ENCODE data around the gene LRP1-AS. TPM values are rescaled to one million over a fixed set of nuclear protein-coding genes. Genes with fewer than 3 reads are reported as not detected.

The LRP1-AS gene
- not detected in 5 replicates for total RNA-seq (2022; extraction: Qiagen RNA extraction)

GRCh38 chr12:57146961-57147944 lies at the start of gene LRP1-AS:
Gene LRP1-AS, minus strand, starts transcription at chr12:57147619.

DNA sequence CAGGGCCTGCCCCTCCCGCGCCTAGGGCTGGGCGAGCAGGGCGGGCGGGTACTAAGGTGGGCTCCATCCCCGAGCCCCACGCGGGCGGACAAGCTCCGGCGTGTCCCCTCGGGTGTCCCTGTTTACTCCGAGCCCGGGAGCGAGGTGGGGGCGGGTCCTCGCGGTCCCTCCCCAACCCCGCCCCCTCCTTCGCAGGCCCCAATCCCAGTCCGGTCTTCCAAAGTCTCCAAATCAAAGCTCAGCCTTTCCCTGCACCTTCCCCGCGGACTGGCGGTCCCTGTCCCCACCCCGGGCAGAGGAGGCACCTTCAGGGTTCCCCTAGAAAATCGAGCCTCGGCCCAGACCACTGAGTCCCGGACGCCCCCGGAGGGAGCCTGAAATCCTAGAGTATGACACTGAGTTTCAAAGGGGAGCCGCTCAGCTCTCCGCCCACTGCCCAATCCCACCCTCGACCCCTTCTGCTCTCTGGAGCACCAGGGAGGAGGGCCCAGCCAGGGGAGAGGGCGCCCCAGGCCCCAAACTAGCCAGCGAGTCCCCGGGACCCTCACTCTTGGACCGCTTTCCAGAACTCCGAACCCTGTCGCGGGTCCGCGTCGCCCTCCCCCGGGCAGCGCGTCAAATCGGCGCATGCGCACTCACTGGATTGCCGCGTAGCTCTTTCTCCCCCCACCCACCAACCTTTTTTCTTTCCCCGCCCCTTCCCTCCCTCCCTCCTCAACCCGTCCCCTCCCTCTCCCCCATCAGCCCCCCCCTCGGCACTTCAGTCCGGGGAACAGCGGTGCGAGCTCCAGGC lies 19.5 kb downstream of the LRP1-AS start, which contains the start of gene LRP1:
Gene LRP1, plus strand, starts transcription at position 758 of the 793 bp plus-strand sequence. CDS start 482 bp downstream, outside the sequence.

DNA sequence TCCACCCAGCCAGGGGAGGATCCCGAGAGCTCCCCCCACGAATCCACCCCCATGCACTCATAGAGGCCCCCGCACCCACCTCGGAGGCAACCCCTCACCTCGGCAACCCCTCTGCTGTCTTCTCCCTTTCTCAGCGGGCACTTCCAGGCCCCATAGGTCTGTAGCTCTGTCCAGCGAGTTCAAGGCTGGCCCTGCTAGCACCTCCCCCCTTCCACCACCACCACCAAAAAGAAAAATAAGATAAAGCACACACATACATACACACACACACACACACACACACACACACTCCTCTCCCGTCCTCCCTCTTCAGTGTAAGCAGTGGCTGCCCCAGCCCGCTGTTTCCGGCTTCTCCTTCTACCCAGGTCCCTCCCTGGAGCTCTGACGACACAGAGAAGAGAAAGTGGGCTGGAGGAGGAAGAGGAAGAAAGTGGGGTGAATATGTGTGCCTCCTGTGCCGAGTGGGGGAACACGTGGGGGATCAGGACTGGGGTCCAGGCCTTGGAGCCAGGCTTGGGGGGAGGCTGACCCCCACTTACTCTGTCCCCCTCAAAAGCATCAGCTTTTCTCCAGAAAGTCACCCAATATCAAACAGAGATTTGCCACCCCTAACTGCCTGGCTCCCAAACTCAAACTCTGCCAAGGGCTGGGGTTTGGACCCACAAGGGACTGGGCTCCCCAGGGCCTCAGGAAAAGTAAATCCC lies 36.2 kb downstream of the LRP1-AS start, which contains the start of gene STAT6:
Gene STAT6, minus strand, starts transcription at position 332 of the 704 bp plus-strand sequence. CDS start 3,084 bp downstream, outside the sequence.

Other genes with a start within 250 kb of the LRP1-AS start
- 0.06 TPM in 1 of 5 replicates, not detected in the others for gene SDR9C7, start 213.2 kb downstream of the LRP1-AS start, total RNA-seq (2022; extraction: Qiagen RNA extraction)
- gene RDH16, start 190.0 kb downstream of the LRP1-AS start, total RNA-seq (2022; extraction: Qiagen RNA extraction) = 0.12 to 0.22 TPM (median 0.15 TPM) in 5 replicates
- 3.9 to 6.7 TPM (median 5.5 TPM) in 5 replicates for gene ZBTB39, start 141.1 kb downstream of the LRP1-AS start, total RNA-seq (2022; extraction: Qiagen RNA extraction)
- gene TAC3, start 131.1 kb downstream of the LRP1-AS start, total RNA-seq (2022; extraction: Qiagen RNA extraction) = 0.15 to 0.18 TPM in 2 of 5 replicates, not detected in the others
- gene MYO1A, start 97.5 kb downstream of the LRP1-AS start, total RNA-seq (2022; extraction: Qiagen RNA extraction) = 0.21 to 0.40 TPM (median 0.23 TPM) in 5 replicates
- gene NEMP1, start 68.8 kb downstream of the LRP1-AS start, total RNA-seq (2022; extraction: Qiagen RNA extraction) = 14.0 to 19.3 TPM (median 15.1 TPM) in 5 replicates
- gene NAB2, start 58.5 kb downstream of the LRP1-AS start, total RNA-seq (2022; extraction: Qiagen RNA extraction) = 13.6 to 18.4 TPM (median 15.2 TPM) in 5 replicates
- 41.7 to 48.9 TPM (median 46.6 TPM) in 5 replicates for gene STAT6, start 36.3 kb downstream of the LRP1-AS start, total RNA-seq (2022; extraction: Qiagen RNA extraction)
- gene LRP1, start 19.1 kb downstream of the LRP1-AS start, total RNA-seq (2022; extraction: Qiagen RNA extraction) = 12.2 to 18.6 TPM (median 13.7 TPM) in 5 replicates
- 4.1 to 6.0 TPM (median 5.1 TPM) in 5 replicates for gene NXPH4, start 69.2 kb upstream of the LRP1-AS start, total RNA-seq (2022; extraction: Qiagen RNA extraction)
- gene SHMT2, start 82.1 kb upstream of the LRP1-AS start, total RNA-seq (2022; extraction: Qiagen RNA extraction) = 112 to 153 TPM (median 121 TPM) in 5 replicates
- 0.18 to 0.36 TPM (median 0.30 TPM) in 5 replicates for gene STAC3, start 103.6 kb upstream of the LRP1-AS start, total RNA-seq (2022; extraction: Qiagen RNA extraction)